ENCODE measurements around the gene SEZ6L. TPM values are rescaled to one million over a fixed set of nuclear protein-coding genes. Genes with fewer than 3 reads are reported as not detected.

SEZ6L gene
- total RNA-seq, 1 donor from 2014 or later, result 109 TPM

DNA sequence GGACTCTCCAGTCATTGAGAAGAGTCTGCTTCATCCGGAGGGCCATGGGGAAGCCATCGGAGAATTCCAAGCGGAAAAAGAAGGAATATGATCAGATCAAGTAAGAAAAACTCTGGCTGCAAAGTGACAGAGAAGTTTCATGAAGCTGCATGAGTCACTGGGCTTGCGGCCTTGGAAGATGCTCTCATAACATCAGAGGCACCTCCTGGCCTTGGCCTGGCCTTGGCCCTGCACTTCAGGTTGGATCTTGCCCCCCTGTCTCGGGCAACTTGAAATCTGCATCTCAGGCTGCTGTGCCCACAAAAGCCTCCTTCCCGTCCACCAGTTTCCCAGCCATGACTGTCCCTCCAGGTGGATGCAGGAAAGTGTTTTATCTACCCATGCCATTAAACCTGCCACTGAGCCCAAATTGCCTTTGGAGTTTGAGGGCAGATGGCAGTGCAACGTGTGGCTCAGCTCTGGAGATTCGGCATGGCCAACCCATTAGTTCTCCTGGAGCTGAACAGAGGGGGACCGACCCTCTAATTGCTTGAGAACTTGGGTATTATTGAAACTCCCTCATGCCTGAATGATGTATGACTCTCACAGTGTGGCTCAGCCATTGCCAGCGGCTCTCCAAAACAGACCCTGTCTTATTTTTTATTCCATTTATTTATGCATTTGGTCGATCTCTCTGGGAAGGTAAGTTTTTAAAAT, 66.7 kb downstream of the SEZ6L start:
- no peaks in the 10 kb centered on the region for H3K36me3 Mint-ChIP-seq (ENCODE audit: unreplicated experiment)
- H3K27me3 Mint-ChIP-seq (ENCODE audit: unreplicated experiment), result peaks cover 5% of the 10 kb centered on the region
- H3K4me1 Mint-ChIP-seq (ENCODE audit: low read depth, unreplicated experiment), result no peaks in the 10 kb centered on the region
- H3K27ac Mint-ChIP-seq (ENCODE audit: unreplicated experiment), result no peak overlapping the region
- no peak for DNase-seq
- H3K9me3 Mint-ChIP-seq (ENCODE audit: unreplicated experiment), result peaks cover 6% of the 10 kb centered on the region
- TF ChIP-seq, protein P1, sequence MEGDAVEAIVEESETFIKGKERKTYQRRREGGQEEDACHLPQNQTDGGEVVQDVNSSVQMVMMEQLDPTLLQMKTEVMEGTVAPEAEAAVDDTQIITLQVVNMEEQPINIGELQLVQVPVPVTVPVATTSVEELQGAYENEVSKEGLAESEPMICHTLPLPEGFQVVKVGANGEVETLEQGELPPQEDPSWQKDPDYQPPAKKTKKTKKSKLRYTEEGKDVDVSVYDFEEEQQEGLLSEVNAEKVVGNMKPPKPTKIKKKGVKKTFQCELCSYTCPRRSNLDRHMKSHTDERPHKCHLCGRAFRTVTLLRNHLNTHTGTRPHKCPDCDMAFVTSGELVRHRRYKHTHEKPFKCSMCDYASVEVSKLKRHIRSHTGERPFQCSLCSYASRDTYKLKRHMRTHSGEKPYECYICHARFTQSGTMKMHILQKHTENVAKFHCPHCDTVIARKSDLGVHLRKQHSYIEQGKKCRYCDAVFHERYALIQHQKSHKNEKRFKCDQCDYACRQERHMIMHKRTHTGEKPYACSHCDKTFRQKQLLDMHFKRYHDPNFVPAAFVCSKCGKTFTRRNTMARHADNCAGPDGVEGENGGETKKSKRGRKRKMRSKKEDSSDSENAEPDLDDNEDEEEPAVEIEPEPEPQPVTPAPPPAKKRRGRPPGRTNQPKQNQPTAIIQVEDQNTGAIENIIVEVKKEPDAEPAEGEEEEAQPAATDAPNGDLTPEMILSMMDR (IDR thresholded peaks at IDR 0.05; ENCODE audit: partially characterized antibody, unreplicated experiment), result no peak
- H3K4me3 Mint-ChIP-seq (ENCODE audit: unreplicated experiment), result no peak overlapping the region

DNA sequence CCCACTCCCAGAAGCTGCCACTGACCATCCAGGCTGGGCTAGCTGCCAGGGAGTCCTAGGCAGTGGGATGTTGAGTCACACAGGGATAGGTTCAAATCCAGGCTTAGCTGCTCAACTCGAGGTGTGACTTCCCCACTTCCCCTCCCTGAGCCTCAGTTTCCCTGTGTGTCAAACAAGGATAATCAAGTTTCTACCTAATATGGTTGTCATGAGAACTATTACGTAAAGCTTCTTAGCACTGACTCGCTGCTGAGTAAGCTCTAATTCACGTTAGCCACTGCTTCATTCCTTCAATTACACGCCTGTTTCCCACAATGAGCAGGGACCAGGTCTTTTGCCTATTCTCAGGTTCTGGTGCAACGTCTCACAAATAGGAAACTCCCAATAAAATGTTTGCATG, 67.7 kb downstream of the SEZ6L start:
- no peak for DNase-seq
- Mint-ChIP-seq H3K36me3 (ENCODE audit: unreplicated experiment) (no peaks in the 10 kb centered on the region), H3K27me3 (ENCODE audit: unreplicated experiment) (peaks cover 5% of the 10 kb centered on the region), H3K4me3 (ENCODE audit: unreplicated experiment) (no peak overlapping the region), H3K4me1 (ENCODE audit: low read depth, unreplicated experiment) (peaks cover 2% of the 10 kb centered on the region), H3K27ac (ENCODE audit: unreplicated experiment) (no peak overlapping the region), H3K9me3 (ENCODE audit: unreplicated experiment) (peaks cover 6% of the 10 kb centered on the region)
- TF ChIP-seq, protein P1 (IDR thresholded peaks at IDR 0.05; ENCODE audit: partially characterized antibody, unreplicated experiment), result no peak

DNA sequence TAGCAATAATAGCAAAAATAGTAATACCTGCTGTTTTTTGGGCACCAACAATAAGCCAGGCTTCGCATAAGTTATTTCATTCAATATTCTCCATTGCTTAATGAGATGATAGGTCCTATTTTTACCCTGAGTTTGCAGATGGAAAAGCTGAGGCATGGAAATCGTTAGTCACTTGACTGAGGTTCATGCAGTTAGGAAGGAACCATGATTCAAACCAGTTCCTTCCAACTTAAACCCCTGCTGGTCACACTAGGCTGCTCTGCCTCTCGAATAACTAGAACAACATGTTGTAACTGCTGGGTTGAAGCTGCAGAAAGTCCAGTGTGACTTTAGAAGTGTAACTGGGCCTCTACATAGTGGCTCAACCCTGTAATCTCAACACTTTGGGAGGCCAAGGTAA, 69.3 kb downstream of the SEZ6L start:
- H3K27me3 Mint-ChIP-seq (ENCODE audit: unreplicated experiment), result peaks cover 5% of the 10 kb centered on the region
- H3K36me3 Mint-ChIP-seq (ENCODE audit: unreplicated experiment), result peaks cover 8% of the 10 kb centered on the region
- no peak overlapping the region for H3K27ac Mint-ChIP-seq (ENCODE audit: unreplicated experiment)
- H3K9me3 Mint-ChIP-seq (ENCODE audit: unreplicated experiment), result peaks cover 3% of the 10 kb centered on the region
- DNase-seq, result no peak
- TF ChIP-seq, protein P1 (IDR thresholded peaks at IDR 0.05; ENCODE audit: partially characterized antibody, unreplicated experiment), result no peak
- no peak overlapping the region for H3K4me3 Mint-ChIP-seq (ENCODE audit: unreplicated experiment)
- peaks cover 2% of the 10 kb centered on the region for H3K4me1 Mint-ChIP-seq (ENCODE audit: low read depth, unreplicated experiment)

DNA sequence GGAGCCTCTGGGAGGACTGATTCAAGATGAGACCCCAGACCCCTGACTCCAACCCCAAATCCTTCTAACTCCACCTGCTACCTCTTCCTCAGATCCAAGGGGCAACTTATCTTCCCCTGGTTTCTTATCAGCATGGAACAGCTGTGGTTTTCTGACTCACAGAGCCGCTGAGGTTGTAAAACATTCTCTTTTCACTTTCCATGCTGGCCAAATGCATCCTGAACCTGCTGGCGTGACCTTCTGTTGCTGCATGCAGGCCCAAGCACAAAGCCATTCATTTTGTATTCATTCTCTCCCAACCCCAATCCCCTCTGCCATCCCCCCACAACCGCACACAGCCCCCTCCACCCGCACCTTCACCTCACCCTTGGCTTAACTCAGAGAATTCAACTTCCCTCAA, 70.3 kb downstream of the SEZ6L start:
- no peak overlapping the region for H3K4me3 Mint-ChIP-seq (ENCODE audit: unreplicated experiment)
- H3K27ac Mint-ChIP-seq (ENCODE audit: unreplicated experiment), result no peak overlapping the region
- TF ChIP-seq, protein P1 (IDR thresholded peaks at IDR 0.05; ENCODE audit: partially characterized antibody, unreplicated experiment), result no peak
- peaks cover 5% of the 10 kb centered on the region for H3K27me3 Mint-ChIP-seq (ENCODE audit: unreplicated experiment)
- peaks cover 2% of the 10 kb centered on the region for H3K9me3 Mint-ChIP-seq (ENCODE audit: unreplicated experiment)
- peaks cover 2% of the 10 kb centered on the region for H3K4me1 Mint-ChIP-seq (ENCODE audit: low read depth, unreplicated experiment)
- DNase-seq, result no peak
- H3K36me3 Mint-ChIP-seq (ENCODE audit: unreplicated experiment), result peaks cover 8% of the 10 kb centered on the region

DNA sequence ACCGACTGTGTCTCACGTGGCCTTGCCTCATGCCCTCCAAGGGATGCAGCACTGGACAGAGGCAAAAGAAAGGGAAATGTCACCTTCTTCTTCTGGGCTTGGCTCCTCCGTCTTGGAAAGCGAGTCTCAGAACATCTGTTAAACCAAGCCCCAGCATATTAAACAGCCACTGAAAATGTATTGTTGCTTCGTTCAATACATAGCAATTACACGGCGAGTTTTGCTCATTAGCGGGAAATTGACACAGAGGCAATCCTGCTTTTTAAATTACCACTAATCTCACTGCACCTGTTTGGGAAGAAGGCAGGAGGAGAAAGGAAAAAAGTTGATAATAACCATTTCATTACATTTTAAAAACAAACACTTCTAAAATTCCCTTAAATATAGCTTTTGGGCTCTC, 72.1 kb downstream of the SEZ6L start:
- Mint-ChIP-seq H3K4me3 (ENCODE audit: unreplicated experiment) (no peak overlapping the region), H3K27ac (ENCODE audit: unreplicated experiment) (no peak overlapping the region), H3K27me3 (ENCODE audit: unreplicated experiment) (peaks cover 4% of the 10 kb centered on the region), H3K9me3 (ENCODE audit: unreplicated experiment) (peaks cover 2% of the 10 kb centered on the region), H3K36me3 (ENCODE audit: unreplicated experiment) (peaks cover 8% of the 10 kb centered on the region), H3K4me1 (ENCODE audit: low read depth, unreplicated experiment) (peaks cover 8% of the 10 kb centered on the region)
- DNase-seq, result no peak
- TF ChIP-seq, protein P1 (IDR thresholded peaks at IDR 0.05; ENCODE audit: partially characterized antibody, unreplicated experiment), result no peak
